CD4-positive, alpha-beta memory T cell (primary cell): ENCODE measurements around the gene RPL15. TPM values are rescaled to one million over a fixed set of nuclear protein-coding genes. Genes with fewer than 3 reads are reported as not detected.

Experiments used
- CTCF ChIA-PET: fragments of 350-600 bp; sonication (Branson Sonifier 250); formaldehyde crosslinking; loops from one replicate; lab custom pipeline; 2021; ENCODE audit warnings: inconsistent platforms; ENCODE audit not compliant: partially characterized antibody; lab: Charles Lee
- POLR2A ChIA-PET: fragments of 350-600 bp; sonication (Branson Sonifier 250); formaldehyde crosslinking; loops from one replicate; lab custom pipeline; 2021; ENCODE audit not compliant: partially characterized antibody; lab: Charles Lee
- DNase-seq, 5 donors: peaks; one replicate each; pipeline versions ENCODE4 v3.0.0 to v3.0.0-alpha.2; 2020 to 2022; ENCODE audit warnings: mixed read lengths in 1 of 5
- H3K27ac ChIP-seq: one replicate; pipeline ENCODE4 v1.7.0; 2013; ENCODE audit warnings: low read depth, low read length
- H3K27me3 ChIP-seq: 2 replicates; pipeline ENCODE4 v1.7.0; 2013; ENCODE audit warnings: mild to moderate bottlenecking, low read length, moderate library complexity; ENCODE audit not compliant: insufficient read depth
- H3K36me3 ChIP-seq: 2 replicates; pipeline ENCODE4 v1.7.0; 2013; ENCODE audit warnings: mild to moderate bottlenecking, low read length, moderate library complexity; ENCODE audit not compliant: insufficient read depth
- H3K4me1 ChIP-seq: 2 replicates; pipeline ENCODE4 v1.7.0; 2013; ENCODE audit warnings: mild to moderate bottlenecking, low read length, moderate library complexity; ENCODE audit not compliant: insufficient read depth
- H3K4me3 ChIP-seq, 2 donors: one replicate each; pipeline ENCODE4 v1.7.0; 2013; ENCODE audit warnings: low read length in 2 of 2, mild to moderate bottlenecking in 1 of 2
- H3K9me3 ChIP-seq, 2 donors: one replicate each; pipeline ENCODE4 v1.7.0; 2013; ENCODE audit warnings: low read length in 2 of 2, control low read depth in 1 of 2; ENCODE audit not compliant: control insufficient read depth in 1 of 2
- H3K27ac Mint-ChIP-seq, 7 donors: one replicate each; pipeline ENCODE4 v1.8.0; 2020 to 2021; ENCODE audit warnings: mixed read lengths in 7 of 7, mild to moderate bottlenecking in 6 of 7, inconsistent platforms in 3 of 7, moderate library complexity in 3 of 7
- H3K27me3 Mint-ChIP-seq, 2 donors: one replicate each; pipeline ENCODE4 v1.8.0; 2020 to 2021; ENCODE audit warnings: mixed read lengths in 2 of 2
- H3K36me3 Mint-ChIP-seq, 2 donors: one replicate each; pipeline ENCODE4 v1.8.0; 2020 to 2021; ENCODE audit warnings: mixed read lengths in 2 of 2, inconsistent platforms in 1 of 2, mild to moderate bottlenecking in 1 of 2
- H3K4me1 Mint-ChIP-seq, 4 donors: one replicate each; pipeline ENCODE4 v1.8.0; 2020 to 2021; ENCODE audit warnings: mixed read lengths in 4 of 4, mild to moderate bottlenecking in 1 of 4
- H3K4me3 Mint-ChIP-seq, 8 donors: one replicate each; pipeline ENCODE4 v1.8.0; 2020 to 2021; ENCODE audit warnings: mixed read lengths in 8 of 8, mild to moderate bottlenecking in 7 of 8, moderate library complexity in 6 of 8, inconsistent platforms in 3 of 8
- H3K9me3 Mint-ChIP-seq, 8 donors: one replicate each; pipeline ENCODE4 v1.8.0; 2020 to 2021; ENCODE audit warnings: mixed read lengths in 8 of 8, mild to moderate bottlenecking in 5 of 8, inconsistent platforms in 3 of 8, moderate library complexity in 1 of 8
- intact Hi-C: fragments of 100-400 bp; cut with micrococcal nuclease; formaldehyde crosslinking; loops from one replicate; pipeline ENCODE4 v1.15.1; 2023
- polyA plus RNA-seq, 2 donors: library from polyadenylated mRNA; unstranded; fragments of 300-500 nt; fragmentation: Illumina TruSeq; gene quantifications; one replicate each; pipeline ENCODE4 v1.2.3, GENCODE V29; 2021
- total RNA-seq, 2 experiments: library from RNA; stranded (reverse); gene quantifications; one replicate each; pipeline ENCODE4 v1.2.3, GENCODE V29; 2021

The RPL15 gene
- total and polyA plus RNA-seq, 4 experiments from 2014 or later, result 1,856 to 4,720 (median 3,328) TPM

GRCh38 chr3:23953523-23953922, 36.6 kb downstream of the RPL15 start:
- Histone ChIP-seq H3K9me3 (no peaks in the 10 kb centered on the region), H3K27ac (no peak overlapping the region), H3K36me3 (peaks cover 7% of the 10 kb centered on the region), H3K27me3 (no peaks in the 10 kb centered on the region), H3K4me3 (no peak overlapping the region), H3K4me1 (peaks cover 59% of the 10 kb centered on the region)
- Mint-ChIP-seq H3K4me3 (peak overlapping the region in 3 of 8 donors; percentile 4 to 24 (median 13)), H3K27ac (peak overlapping the region in 2 of 7 donors; percentile 24 to 65), H3K27me3 (no peaks in the 10 kb centered on the region), H3K4me1 (peaks cover 51 to 88% (median 69%) of the 10 kb centered on the region in 4 donors), H3K9me3 (peaks cover 0 to 2% (median 0%) of the 10 kb centered on the region in 8 donors), H3K36me3 (peaks cover 25 to 42% of the 10 kb centered on the region in 2 donors)
- no peak for DNase-seq
- ChIA-PET POLR2A (interaction anchor here (0.6 to 1.0 kb wide), 2 partner anchors 37 to 1939 kb away, joined by 3 read pairs; partner anchors contain the start of genes NKIRAS1 and RPL15), CTCF (interaction anchor here (0.6 kb wide), 1 partner anchor 20 kb away, joined by 3 read pairs; no protein-coding TSS in a partner anchor)
- intact Hi-C loops, result no loop called here

GRCh38 chr3:23954144-23954543, 37.2 kb downstream of the RPL15 start:
- peaks cover 53% of the 10 kb centered on the region for H3K4me1 ChIP-seq

GRCh38 chr3:23956701-23957100, 39.8 kb downstream of the RPL15 start:
- H3K36me3 ChIP-seq, result peaks cover 15% of the 10 kb centered on the region
- no peak for DNase-seq
- peaks cover 36 to 67% (median 53%) of the 10 kb centered on the region in 4 donors for H3K4me1 Mint-ChIP-seq
- no peak overlapping the region for H3K27ac ChIP-seq
- peak overlapping the region in 1 of 8 donors; percentile 63 for H3K4me3 Mint-ChIP-seq
- no peak overlapping the region for H3K4me3 ChIP-seq
- H3K27me3 ChIP-seq, result no peaks in the 10 kb centered on the region
- ChIA-PET CTCF (interaction anchor here (0.7 kb wide), 1 partner anchor 71 kb away, joined by 3 read pairs; no protein-coding TSS in a partner anchor), POLR2A (interaction anchor here (1.4 kb wide), 1 partner anchor 40 kb away, joined by 3 read pairs; the partner anchor contains the start of genes NKIRAS1 and RPL15)
- H3K4me1 ChIP-seq, result peaks cover 29% of the 10 kb centered on the region
- no peaks in the 10 kb centered on the region for H3K9me3 ChIP-seq
- H3K36me3 Mint-ChIP-seq, result peaks cover 39 to 60% of the 10 kb centered on the region in 2 donors
- intact Hi-C loops, result no loop called here
- peak overlapping the region in 1 of 7 donors; percentile 2 for H3K27ac Mint-ChIP-seq
- no peaks in the 10 kb centered on the region for H3K27me3 Mint-ChIP-seq
- H3K9me3 Mint-ChIP-seq, result peaks cover 0 to 2% (median 0%) of the 10 kb centered on the region in 8 donors

More at GRCh38 chr3:23954144-23954543, 37.2 kb downstream of the RPL15 start:
- no peaks in the 10 kb centered on the region for H3K27me3 ChIP-seq
- CTCF ChIA-PET, result no interaction called here
- no peak for DNase-seq
- H3K4me3 ChIP-seq, result no peak overlapping the region
- Mint-ChIP-seq H3K27me3 (no peaks in the 10 kb centered on the region), H3K36me3 (peaks cover 26 to 46% of the 10 kb centered on the region in 2 donors), H3K4me3 (peak overlapping the region in 1 of 8 donors; percentile 1), H3K4me1 (peaks cover 52 to 85% (median 68%) of the 10 kb centered on the region in 4 donors), H3K9me3 (peaks cover 0 to 2% (median 0%) of the 10 kb centered on the region in 8 donors), H3K27ac (no peak overlapping the region)
- intact Hi-C loops, result no loop called here
- H3K27ac ChIP-seq, result no peak overlapping the region
- H3K36me3 ChIP-seq, result peaks cover 7% of the 10 kb centered on the region
- POLR2A ChIA-PET, result no interaction called here
- no peaks in the 10 kb centered on the region for H3K9me3 ChIP-seq

- H3K27ac ChIP-seq, result no peak overlapping the region
- ChIA-PET CTCF (no interaction called here), POLR2A (no interaction called here)
- H3K4me1 ChIP-seq, result peaks cover 6% of the 10 kb centered on the region
- H3K27me3 ChIP-seq, result no peaks in the 10 kb centered on the region
- Mint-ChIP-seq H3K27me3 (no peaks in the 10 kb centered on the region), H3K4me3 (peak overlapping the region in 1 of 8 donors; percentile 26), H3K4me1 (peaks cover 24 to 55% (median 42%) of the 10 kb centered on the region in 4 donors), H3K27ac (peak overlapping the region in 6 of 7 donors; percentile 7 to 75 (median 66)), H3K9me3 (no peaks in the 10 kb centered on the region), H3K36me3 (peaks cover 61 to 78% of the 10 kb centered on the region in 2 donors)
- intact Hi-C loops, result no loop called here
- peaks cover 26% of the 10 kb centered on the region for H3K36me3 ChIP-seq
- no peak overlapping the region for H3K4me3 ChIP-seq
- DNase-seq, result no peak
- H3K9me3 ChIP-seq, result no peaks in the 10 kb centered on the region
These were observed 42.4 kb downstream of the RPL15 start for GRCh38 chr3:23959135-23959900.

- Mint-ChIP-seq H3K36me3 (peaks cover 59 to 74% of the 10 kb centered on the region in 2 donors), H3K27ac (peak overlapping the region in 3 of 7 donors; percentile 0 to 42 (median 7)), H3K4me3 (no peak overlapping the region), H3K4me1 (peaks cover 16 to 43% (median 36%) of the 10 kb centered on the region in 4 donors), H3K27me3 (no peaks in the 10 kb centered on the region), H3K9me3 (no peaks in the 10 kb centered on the region)
- H3K27me3 ChIP-seq, result no peaks in the 10 kb centered on the region
- intact Hi-C loops, result no loop called here
- no peak overlapping the region for H3K27ac ChIP-seq
- no peaks in the 10 kb centered on the region for H3K4me1 ChIP-seq
- H3K36me3 ChIP-seq, result peaks cover 30% of the 10 kb centered on the region
- no peaks in the 10 kb centered on the region for H3K9me3 ChIP-seq
- ChIA-PET POLR2A (no interaction called here), CTCF (interaction anchor here (1.3 kb wide), 1 partner anchor 72 kb away, joined by 3 read pairs; no protein-coding TSS in a partner anchor)
- no peak overlapping the region for H3K4me3 ChIP-seq
- DNase-seq, result no peak
These were observed 43.7 kb downstream of the RPL15 start for GRCh38 chr3:23960649-23961048.

GRCh38 chr3:23961066-23961465, 44.1 kb downstream of the RPL15 start:
- Mint-ChIP-seq H3K27ac (peak overlapping the region in 3 of 7 donors; percentile 0 to 42 (median 7)), H3K36me3 (peaks cover 59 to 75% of the 10 kb centered on the region in 2 donors), H3K27me3 (no peaks in the 10 kb centered on the region), H3K4me3 (no peak overlapping the region), H3K9me3 (no peaks in the 10 kb centered on the region), H3K4me1 (peaks cover 20 to 43% (median 35%) of the 10 kb centered on the region in 4 donors)
- peaks cover 34% of the 10 kb centered on the region for H3K36me3 ChIP-seq
- CTCF ChIA-PET, result interaction anchor here (1.3 kb wide), 1 partner anchor 73 kb away, joined by 3 read pairs; no protein-coding TSS in a partner anchor
- no peak overlapping the region for H3K4me3 ChIP-seq
- intact Hi-C loops, result no loop called here
- no peak for DNase-seq
- no peak overlapping the region for H3K27ac ChIP-seq
- no peaks in the 10 kb centered on the region for H3K27me3 ChIP-seq
- no peaks in the 10 kb centered on the region for H3K9me3 ChIP-seq
- H3K4me1 ChIP-seq, result no peaks in the 10 kb centered on the region
- POLR2A ChIA-PET, result interaction anchor here (0.7 kb wide), 1 partner anchor 44 kb away, joined by 3 read pairs; the partner anchor contains the start of genes NKIRAS1 and RPL15

GRCh38 chr3:23961913-23962312, 45.0 kb downstream of the RPL15 start:
- H3K36me3 Mint-ChIP-seq, result peaks cover 59 to 76% of the 10 kb centered on the region in 2 donors
- H3K27ac Mint-ChIP-seq, result no peak overlapping the region
- H3K9me3 Mint-ChIP-seq, result no peaks in the 10 kb centered on the region
- no peaks in the 10 kb centered on the region for H3K4me1 ChIP-seq
- DNase-seq, result no peak
- H3K4me3 ChIP-seq, result no peak overlapping the region
- intact Hi-C loops, result no loop called here
- H3K4me1 Mint-ChIP-seq, result peaks cover 20 to 39% (median 32%) of the 10 kb centered on the region in 4 donors
- H3K9me3 ChIP-seq, result no peaks in the 10 kb centered on the region
- POLR2A ChIA-PET, result interaction anchor here (1.2 kb wide), 1 partner anchor 45 kb away, joined by 3 read pairs; the partner anchor contains the start of genes NKIRAS1 and RPL15
- CTCF ChIA-PET, result interaction anchor here (1.3 kb wide), 1 partner anchor 74 kb away, joined by 3 read pairs; no protein-coding TSS in a partner anchor
- H3K27me3 Mint-ChIP-seq, result no peaks in the 10 kb centered on the region
- no peak overlapping the region for H3K4me3 Mint-ChIP-seq
- H3K27ac ChIP-seq, result no peak overlapping the region
- peaks cover 37% of the 10 kb centered on the region for H3K36me3 ChIP-seq
- no peaks in the 10 kb centered on the region for H3K27me3 ChIP-seq
